ENCODE results near the gene SLC16A5.
"Not testable (repeated sequence)": the region's sequence is repeated elsewhere in the genome, so short reads cannot be mapped to it uniquely, and the experiment has no call there.

DNA sequence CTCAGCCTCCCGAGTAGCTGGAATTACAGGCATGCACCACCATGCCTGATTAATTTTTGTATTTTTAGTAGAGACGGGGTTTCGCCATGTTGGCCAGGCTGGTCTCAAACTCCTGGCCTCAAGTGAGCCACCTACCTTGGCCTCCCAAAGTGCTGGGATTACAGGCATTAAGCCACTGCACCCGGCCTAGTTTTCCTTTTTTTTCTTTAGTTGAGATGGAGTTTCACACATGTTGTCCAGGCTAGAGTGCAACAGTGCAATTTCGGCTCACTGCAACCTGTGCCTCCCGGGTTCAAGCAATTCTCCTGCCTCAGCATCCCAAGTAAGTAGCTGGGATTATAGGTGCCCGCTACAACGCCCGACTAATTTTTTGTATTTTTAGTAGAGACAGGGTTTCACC, 50.0 kb downstream of the SLC16A5 start:
- not testable (repeated sequence) for TF ChIP-seq POLR2AphosphoS5 (IDR thresholded peaks at IDR 0.05); EP300 (IDR thresholded peaks at IDR 0.05; ENCODE audit: low read depth)
- TF ChIP-seq, protein P1, sequence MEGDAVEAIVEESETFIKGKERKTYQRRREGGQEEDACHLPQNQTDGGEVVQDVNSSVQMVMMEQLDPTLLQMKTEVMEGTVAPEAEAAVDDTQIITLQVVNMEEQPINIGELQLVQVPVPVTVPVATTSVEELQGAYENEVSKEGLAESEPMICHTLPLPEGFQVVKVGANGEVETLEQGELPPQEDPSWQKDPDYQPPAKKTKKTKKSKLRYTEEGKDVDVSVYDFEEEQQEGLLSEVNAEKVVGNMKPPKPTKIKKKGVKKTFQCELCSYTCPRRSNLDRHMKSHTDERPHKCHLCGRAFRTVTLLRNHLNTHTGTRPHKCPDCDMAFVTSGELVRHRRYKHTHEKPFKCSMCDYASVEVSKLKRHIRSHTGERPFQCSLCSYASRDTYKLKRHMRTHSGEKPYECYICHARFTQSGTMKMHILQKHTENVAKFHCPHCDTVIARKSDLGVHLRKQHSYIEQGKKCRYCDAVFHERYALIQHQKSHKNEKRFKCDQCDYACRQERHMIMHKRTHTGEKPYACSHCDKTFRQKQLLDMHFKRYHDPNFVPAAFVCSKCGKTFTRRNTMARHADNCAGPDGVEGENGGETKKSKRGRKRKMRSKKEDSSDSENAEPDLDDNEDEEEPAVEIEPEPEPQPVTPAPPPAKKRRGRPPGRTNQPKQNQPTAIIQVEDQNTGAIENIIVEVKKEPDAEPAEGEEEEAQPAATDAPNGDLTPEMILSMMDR (IDR thresholded peaks at IDR 0.05), result not testable (repeated sequence)
